Stimulated activated CD8-positive, alpha-beta memory T cell treated with anti-CD3 and anti-CD28 coated beads, Interleukin-15, amount 100 ng/mL, for 24 hours (primary cell): ENCODE results near the gene SH2B2.

Experiments
- DNase-seq: peaks from one replicate; pipeline ENCODE4 v3.0.0-alpha.2; 2020; ENCODE audit warnings: low read depth

The SH2B2 gene

DNA sequence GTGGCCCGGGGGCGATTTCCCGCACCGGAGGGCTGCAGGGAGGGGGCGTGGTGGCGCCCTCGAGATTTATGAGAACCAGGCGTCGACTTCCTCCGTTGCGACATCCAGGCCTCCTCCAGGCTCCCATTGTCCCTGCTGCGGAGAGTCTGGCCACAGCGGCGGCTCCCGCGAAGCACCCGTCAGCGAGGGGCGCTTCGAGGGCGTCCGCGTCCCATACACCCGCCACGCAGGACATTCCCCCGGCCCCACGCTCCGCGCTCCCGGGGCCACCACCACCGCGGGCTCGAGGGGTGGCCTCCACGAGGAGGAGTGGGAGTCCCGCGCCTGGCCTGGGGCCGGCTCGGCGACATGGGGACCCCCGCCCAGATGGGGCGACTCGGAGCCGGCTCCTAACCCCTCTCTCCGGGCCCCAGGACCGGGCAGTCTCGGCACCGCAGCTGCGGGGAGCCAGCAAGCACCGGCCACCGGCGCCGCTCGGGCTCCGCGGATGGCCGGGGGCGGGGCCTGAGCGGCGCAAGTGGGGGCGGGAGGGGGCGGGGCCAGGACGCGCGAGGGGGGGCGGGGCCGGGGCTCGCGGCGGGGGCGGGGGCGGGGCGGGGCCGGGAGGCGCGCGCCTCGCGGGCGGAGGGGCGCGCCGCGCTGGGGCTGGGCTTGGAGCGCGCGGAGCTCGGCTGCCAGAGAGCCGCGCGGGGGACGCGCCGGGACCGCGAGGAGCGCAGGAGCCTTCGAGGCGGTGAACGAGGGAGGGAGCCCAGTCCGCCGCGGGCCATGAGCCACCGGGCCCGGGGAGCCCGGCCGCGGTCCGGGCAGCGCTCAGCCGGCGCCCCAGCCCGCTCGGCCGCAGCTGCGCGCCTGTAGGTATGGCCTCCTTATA lies at the start of gene SH2B2:
SH2B2 (plus strand) TSS at position 632 of the 874 bp plus-strand sequence. CDS start 13,683 bp downstream, outside the sequence.
- DNase-seq, result peak; percentile 17

DNA sequence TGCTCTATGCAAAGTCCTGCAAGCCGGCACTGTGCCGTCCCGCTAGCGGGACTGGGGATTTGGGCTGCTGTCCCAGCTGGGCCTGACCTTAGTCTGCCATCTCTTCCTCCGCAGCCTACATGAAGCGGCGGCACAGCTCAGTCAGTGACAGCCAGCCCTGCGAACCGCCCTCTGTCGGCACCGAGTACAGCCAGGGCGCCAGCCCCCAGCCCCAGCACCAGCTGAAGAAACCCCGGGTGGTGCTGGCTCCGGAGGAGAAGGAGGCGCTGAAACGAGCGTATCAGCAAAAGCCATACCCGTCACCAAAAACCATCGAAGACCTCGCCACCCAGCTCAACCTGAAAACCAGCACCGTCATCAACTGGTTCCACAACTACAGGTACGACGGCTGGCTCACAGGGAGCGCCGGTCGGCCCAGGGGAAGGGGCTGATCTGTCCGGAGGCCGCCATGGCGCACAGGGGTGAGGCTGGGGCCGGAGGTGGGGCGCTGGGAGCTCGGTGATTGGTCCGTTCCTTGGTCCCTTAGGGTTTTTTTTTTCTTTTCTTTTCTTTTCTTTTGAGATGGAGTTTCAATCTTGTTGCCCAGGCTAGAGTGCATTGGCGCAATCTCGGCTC lies 47.4 kb upstream of the SH2B2 start:
- no peak for DNase-seq

DNA sequence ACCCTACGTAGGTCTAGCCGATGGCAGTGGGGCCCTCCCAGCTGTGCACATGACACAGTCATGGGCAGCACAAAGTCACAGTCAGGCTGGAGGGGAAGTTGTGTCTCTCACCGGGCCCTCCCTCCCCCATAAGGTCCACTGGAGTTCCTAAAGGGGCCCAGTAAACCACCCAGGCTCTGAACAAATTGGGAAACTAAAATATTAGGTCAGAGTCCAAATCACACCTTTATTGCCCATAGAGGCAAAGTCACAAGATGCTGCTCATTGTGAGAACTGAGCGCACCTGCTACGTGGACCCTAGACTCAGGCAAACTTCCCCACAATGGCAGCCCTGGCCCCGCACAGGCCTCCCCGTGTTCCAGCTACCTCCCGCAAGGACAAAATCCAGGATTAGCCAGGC lies 45.2 kb upstream of the SH2B2 start:
- DNase-seq, result no peak

DNA sequence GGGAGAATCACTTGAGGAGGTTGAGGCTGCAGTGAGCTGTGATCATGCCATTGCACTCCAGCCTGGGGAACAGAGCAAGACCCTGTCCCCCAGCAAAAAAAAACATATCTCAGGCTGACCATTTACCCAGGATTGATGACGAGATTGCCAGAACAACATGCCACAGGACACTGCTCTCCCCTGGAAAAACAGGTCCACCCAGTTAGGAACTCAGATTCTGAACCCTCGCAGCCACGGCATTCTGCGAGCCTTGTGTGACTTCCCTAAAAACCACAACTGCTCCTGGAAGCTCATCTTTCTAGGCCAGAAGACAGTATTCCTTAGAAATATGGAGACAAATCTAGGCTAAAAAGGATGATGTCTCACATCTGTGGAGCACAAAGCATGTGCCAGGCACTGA lies 42.1 kb upstream of the SH2B2 start:
- DNase-seq, result no peak

DNA sequence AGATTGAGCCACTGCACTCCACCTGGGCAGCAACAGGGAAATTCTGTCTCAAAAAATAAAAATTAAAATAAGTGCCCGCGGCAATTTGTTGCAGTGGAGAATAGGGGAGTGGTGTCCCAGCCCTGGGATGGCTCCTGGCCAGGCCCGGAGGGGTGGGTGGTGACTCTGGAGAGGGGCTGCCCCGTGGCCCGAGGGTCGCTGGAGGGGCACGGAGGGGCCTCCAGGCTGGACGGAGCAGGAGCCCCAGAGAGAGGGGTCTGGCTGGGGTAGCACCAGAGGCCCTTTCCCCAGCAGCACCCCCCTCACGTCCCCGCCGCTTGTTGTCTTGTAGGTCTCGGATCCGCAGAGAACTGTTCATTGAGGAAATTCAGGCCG lies 38.6 kb upstream of the SH2B2 start:
- no peak for DNase-seq

DNA sequence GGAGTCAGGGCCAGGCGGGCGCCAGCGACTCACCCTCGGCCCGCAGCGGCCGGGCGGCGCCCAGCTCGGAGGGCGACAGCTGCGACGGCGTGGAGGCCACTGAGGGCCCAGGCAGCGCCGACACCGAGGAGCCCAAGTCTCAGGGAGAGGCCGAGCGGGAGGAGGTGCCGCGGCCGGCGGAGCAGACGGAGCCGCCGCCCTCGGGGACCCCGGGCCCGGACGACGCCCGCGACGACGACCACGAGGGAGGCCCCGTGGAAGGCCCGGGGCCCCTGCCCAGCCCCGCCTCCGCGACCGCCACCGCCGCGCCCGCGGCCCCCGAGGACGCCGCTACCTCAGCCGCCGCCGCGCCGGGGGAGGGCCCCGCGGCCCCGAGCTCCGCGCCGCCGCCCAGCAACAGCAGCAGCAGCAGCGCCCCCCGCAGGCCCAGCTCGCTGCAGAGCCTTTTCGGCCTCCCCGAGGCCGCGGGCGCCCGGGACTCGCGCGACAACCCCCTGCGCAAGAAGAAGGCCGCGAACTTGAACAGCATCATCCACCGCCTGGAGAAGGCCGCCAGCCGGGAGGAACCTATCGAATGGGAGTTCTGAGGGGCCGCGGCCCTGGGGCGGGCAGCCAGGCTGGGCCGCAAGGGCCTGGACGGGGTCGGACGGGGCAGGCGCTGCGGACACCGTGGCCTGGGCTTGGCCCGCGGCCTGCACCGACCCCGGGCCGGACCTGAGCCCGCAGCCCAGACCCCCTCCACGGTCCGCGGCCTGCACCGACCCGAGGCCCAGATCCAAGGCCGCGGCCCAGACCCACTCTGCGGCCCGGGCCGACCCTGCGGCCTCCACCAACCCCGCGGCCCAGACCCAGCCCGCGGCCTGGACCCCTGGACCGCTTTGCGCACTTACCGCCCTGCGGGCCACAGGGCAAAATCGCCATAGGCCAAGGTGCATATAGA lies 37.9 kb upstream of the SH2B2 start:
- no peak for DNase-seq

DNA sequence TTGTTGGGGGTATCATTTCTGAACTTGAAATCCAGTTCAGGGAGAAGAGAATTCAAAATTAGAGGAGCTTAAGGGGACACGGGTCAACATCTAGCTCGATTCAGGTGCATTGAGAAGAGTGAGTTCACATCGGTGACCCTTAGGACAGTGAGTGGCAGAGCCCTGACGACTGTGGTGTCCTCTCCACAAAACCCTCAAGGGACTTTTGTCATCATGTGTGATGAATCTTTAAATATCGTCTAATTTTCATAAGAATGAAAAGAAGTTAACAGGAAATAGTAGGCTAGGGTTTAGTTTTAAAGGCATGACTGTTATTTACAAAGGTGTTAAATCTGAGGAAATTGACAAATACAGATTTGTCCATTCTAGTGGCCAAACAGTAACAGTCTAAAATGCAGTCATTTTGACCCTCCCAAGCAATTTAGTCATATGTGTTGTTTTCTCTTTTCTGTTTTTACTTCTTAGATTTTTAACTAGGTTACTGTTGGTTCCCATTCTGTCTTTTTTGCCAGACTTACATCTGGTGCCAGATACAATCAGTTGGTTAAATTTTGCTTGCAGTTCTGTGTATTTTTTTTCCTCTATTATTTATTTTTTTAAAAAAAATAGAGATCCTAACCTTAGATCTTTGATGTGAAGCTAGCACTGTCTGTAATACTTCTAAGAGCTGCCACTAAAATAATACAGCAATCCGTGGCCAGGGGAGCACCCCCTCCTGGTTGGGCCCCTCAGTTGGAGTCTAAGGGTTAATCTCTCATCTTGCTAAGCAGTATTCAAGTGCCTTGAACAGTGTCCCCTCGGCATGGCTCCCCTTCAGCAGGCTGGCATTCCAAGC lies 34.9 kb upstream of the SH2B2 start:
- no peak for DNase-seq

DNA sequence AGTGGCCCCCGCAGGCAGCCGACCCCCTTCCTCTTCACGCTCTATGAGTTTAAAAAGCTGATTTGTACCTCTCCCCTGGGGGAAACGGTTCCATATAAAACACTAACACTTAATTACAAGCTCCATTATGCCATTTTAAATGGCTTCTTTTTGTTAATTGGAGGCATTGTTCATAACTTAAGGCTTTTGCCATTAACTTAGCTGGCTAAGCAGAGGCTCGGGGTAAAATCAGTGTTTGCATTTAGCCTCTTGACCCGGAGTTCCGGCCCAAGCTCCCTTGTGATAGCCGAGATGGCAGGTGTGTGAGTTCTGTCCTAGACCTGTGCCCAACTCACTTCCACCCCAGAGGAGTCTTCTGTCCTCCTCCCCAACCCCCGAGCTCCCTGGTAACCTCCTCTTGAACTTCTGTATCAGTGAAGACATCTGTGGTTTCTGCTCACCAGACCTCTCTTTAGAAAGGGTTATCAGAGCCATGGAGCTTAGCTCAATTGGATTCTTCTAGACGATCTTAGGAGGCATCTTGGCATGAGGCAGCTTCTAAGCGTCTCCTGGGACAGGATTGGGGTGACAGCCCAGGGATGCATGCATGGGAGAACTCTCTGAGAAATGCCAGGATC lies 34.2 kb upstream of the SH2B2 start:
- DNase-seq, result no peak

DNA sequence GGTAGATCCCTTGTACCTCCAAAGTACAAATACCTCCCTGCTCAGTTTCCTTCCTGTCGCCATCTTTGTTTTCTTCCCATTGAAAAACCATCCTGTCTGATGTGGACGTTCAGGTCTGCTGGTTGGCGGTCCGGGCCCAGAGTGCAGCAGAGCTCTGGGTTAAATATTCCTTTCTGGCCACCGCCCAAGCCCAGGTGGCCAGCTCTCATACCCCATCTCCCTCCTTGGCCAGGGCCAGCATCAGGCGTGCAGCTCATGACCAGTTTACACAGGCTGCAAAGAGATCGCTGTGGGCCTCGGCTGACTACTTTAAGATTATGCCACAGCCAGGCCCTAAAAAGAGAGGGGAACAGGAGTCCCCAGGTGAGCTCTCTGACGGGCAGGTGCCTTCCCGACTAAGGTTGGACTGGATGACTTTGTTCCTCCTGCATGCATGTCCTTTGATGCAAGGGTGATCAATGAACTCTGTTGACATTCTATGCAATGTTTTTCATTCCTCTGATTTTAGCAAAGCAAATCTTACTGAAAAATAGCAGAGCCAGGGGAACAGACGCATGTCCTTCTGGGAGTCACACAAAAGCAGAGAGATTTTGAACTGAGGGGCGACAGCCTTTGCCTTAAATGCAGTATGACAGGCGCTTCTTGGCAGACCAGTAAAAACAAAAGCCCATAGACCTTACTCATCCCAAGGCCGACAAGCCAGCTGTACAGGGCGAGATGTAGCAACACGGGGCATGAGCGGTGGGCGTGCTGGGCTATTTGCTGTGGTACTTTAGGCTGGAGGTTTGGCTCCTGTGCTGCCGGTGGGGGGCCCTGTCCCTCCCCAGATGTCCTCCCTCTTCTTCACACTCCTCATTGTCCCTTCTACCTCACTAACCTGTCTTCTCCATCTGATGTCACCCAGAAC lies 33.3 kb upstream of the SH2B2 start:
- no peak for DNase-seq

DNA sequence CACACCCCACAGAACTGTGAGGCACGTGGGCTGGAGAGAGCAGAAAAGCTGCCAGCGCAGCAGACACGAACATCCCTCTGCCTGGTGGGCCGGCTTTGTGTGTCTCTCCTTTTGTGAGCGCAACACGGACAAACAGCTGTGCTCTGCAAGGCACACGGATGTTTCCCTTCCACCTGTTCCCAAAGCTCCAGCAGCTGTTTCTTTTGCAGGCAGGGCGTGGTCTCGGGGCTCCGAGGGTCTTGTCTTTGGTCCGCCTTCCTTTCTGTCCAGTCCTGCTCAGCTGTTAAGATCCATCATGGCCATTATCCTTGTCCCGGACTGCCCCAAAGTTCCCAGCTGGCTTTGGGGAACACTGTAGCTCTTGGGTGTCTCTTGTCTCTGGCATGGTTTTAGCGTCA lies 32.7 kb upstream of the SH2B2 start:
- DNase-seq, result no peak

DNA sequence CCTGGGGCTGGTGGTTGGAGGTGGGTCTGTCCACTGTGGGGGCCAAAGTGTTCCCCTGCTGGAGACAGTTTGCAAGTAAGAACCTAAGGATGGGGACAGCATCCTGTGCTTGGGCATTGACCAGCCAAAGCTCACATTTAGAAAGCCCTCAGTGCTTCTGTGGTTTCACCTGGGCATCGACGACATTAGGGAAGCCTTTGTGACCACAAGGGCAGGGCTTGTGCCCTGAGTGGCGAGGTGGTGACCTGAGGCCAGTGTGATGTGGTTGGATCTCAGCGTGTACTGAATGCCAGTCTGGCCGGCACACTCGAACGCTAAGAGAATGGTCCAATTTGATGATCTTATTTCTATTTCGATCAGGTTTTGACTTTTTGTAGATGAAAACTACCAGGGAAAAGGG lies 32.1 kb upstream of the SH2B2 start:
- DNase-seq, result no peak

DNA sequence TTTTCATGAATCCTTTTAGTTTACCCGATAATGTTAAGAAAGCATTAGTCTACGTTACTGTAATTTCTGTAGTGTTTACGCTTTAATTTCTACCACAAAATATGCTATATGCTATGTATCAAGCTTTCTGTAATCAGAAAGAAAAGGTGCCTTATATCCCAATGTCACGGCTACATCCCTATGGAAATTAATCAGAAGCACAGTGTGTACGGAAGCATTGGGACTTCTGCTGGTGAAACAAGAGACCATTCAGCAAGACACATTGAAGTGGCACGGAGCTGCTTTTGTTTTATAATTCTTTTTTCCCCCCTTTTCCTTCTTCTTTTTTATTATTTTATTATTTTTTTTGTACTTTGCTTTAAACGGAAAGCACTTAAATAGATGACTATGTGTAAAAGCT lies 31.2 kb upstream of the SH2B2 start:
- DNase-seq, result no peak

DNA sequence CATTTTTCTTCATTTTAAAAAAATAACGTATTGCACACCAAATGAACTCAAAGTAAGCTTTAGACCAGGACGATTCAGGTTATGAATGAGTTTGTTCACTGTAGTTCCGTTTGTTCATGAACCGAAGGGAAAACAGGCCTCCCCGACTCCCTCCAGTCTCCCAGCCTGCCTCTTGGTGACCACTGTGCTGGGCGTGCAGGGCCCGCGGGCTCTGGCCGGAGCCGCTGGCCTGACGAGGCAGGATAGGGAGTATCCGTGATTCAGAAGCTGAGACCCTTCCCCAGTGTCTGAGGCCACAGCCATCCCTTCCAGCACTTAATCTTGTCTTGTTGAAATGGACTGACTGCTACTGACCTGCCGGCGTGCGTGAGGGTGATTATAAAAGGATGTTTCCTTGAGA lies 30.8 kb upstream of the SH2B2 start:
- DNase-seq, result no peak

DNA sequence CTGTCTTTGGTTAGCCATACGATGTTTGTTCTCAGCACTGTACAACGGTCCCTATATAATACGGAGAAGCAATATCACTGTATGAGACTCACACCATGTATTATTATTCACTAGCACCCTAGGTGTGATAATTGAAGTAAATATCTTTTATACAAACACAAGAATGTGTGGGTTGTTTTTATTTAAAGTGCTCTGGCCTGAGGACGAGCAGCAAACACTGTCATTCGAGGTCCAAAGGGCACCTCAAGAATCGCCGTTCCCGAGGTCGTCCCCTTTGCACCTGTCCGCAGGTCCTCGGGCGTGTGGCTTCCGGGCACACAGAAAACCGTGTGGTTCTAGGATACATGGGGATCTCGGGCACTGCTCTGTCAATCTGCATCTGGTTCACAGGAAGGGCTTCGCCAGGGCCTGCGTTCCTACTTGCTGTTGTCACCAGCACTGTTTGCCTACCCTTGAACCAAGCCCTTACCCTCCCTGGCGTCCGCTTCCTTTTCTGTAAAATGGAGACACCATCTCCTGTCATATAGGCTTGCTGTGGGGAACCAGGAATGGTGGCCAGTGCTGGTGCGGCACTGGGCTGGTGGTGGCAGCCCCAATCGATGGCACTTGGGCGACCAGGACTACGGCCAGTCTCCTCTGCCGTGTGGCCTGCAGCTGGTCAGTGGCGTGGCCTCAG lies 28.5 kb upstream of the SH2B2 start:
- DNase-seq, result no peak

DNA sequence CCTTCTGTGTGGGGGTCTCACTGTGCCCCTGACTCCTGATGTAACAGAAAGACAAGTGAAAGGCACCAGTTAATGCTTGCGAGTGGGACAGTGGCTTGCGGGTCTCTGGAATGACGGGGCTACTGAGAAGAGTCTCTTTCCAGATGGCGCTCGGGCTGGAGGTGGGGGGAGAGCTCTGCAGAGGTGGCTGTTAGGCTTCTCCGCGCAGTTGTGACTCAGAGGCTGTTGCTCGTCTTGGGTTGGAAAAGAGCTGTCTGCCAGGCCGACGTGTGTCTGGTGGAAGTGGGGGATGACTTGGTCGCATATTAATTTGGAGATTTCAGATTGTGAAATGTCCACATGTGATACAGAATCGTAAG lies 27.9 kb upstream of the SH2B2 start:
- no peak for DNase-seq

DNA sequence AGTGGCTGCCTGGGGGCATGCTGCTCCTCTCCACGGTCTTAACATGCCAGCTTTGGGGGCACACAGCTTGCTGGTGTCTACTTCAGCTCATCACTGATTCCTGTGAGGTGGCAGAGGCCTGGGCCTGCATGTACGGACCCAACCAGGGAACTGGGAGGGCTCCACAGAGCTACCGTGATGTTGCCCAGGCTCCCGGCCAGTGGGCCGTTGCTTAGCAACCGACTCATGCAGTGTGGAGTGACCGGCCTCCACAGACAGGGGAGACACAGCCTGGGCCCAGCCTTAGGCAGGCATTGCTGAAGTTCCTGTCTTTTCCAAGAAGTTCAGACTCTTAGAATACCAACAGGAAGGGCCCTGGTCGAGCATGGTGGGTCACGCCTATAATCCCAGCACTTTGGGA lies 25.8 kb upstream of the SH2B2 start:
- DNase-seq, result no peak

DNA sequence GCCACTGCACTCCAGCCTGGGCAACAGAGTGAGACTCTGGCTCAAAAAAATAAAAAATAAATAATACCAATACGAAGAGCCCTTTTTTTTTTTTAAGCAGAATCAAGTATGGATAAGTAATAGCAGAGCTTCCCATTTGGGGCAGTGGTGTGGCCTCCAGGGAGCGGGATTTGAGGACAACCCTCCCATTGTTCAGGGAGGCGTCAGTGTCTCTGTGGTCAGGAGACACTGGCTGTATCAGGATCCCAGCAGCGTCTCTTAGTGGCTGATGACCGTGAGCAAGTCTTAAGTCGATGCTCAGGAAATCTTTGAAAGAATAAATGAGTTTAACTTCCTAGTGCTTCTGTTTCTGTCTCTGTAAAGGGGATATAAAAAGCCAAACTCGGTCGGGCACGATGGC lies 25.2 kb upstream of the SH2B2 start:
- DNase-seq, result no peak

DNA sequence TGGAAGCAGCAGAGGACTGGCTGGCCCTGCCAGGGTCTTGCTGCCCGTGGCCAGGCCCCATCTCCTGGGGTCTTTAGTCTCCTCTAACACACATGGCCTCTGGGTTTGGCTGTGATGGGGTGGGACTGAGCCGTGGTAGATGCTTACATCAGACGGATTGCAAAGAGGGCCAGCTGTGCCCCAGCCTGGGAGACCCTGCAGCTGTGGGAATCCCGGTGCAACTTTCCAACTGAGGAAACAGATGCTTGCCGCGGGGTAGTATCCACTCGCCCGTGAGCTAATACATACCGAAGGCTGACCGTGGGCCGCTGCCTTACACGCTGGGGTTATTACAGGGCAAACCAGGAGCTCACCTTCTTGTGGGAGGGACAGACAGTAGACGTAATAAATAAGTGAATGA lies 24.1 kb upstream of the SH2B2 start:
- DNase-seq, result no peak

DNA sequence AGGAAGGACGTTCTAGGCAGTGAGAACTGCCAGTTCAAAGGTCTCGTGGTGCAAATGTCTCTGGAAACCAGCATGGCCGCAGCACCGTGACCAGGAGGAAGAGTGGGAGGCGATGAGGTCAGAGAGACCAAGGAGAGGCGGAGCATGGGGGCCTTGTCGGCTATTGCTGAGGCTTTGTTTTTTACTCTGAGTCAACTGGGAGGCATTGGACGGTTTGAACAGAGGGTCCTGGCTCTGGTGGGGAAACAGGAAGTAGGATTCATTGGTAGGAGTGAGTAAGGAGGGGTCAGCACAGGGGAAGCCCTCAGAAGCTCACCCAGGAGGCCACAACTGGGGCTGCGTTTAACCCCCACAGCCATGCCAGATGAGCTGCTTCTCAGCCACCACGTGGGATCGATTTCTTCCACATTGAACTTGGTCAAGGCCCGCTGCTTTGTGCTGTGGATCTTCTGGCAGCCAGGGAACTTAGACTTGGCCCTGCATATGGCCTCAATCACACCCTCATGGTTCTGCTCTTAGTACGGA lies 22.2 kb upstream of the SH2B2 start:
- no peak for DNase-seq

DNA sequence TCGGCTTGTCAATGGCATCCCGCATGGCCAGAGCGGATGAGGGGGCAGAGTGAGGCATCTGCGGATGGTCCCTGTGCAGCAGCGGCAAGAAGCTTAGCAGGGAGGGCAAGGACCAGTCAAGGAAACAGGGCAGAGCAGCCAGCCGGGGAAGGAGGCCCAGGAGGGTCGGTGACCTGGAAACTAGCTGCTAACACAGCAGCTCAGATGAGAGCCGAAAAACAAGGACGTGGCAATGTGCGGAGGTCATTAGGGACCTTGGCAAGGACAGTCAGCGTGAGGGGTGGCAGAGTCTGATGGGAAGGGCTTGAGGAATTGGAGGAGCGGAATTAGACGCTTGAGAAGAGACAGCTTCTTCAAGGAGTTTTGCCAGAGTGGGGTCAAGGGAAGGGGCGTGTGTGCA lies 20.1 kb upstream of the SH2B2 start:
- no peak for DNase-seq
